ENCODE measurements around the gene PKP4.

PKP4 gene

GRCh38 chr2:158662421-158662820 is 205.7 kb downstream of the PKP4 start:
- no peak overlapping the region for H3K4me3 ChIP-seq (ENCODE audit: low read depth, low read length)
- no peak for TF ChIP-seq CTCF (IDR thresholded peaks at IDR 0.05; ENCODE audit: low read depth, low read length)

GRCh38 chr2:158663796-158664195 is 207.0 kb downstream of the PKP4 start:
- TF ChIP-seq CTCF (IDR thresholded peaks at IDR 0.05; ENCODE audit: low read depth, low read length): no peak
- H3K4me3 ChIP-seq (ENCODE audit: low read depth, low read length): no peak overlapping the region

GRCh38 chr2:158664987-158665386 is 208.2 kb downstream of the PKP4 start:
- TF ChIP-seq CTCF (IDR thresholded peaks at IDR 0.05; ENCODE audit: low read depth, low read length): no peak

GRCh38 chr2:158665536-158666302 is 209.0 kb downstream of the PKP4 start:
- no peak overlapping the region for H3K4me3 ChIP-seq (ENCODE audit: low read depth, low read length)
- no peak for TF ChIP-seq CTCF (IDR thresholded peaks at IDR 0.05; ENCODE audit: low read depth, low read length)

More at GRCh38 chr2:158664987-158665386, 208.2 kb downstream of the PKP4 start:
- no peak overlapping the region for H3K4me3 ChIP-seq (ENCODE audit: low read depth, low read length)

GRCh38 chr2:158666969-158667368 is 210.2 kb downstream of the PKP4 start:
- no peak for TF ChIP-seq CTCF (IDR thresholded peaks at IDR 0.05; ENCODE audit: low read depth, low read length)
- H3K4me3 ChIP-seq (ENCODE audit: low read depth, low read length): no peak overlapping the region

GRCh38 chr2:158667586-158667985 is 210.8 kb downstream of the PKP4 start:
- no peak for TF ChIP-seq CTCF (IDR thresholded peaks at IDR 0.05; ENCODE audit: low read depth, low read length)
- H3K4me3 ChIP-seq (ENCODE audit: low read depth, low read length): no peak overlapping the region

- no peak overlapping the region for H3K4me3 ChIP-seq (ENCODE audit: low read depth, low read length)
- TF ChIP-seq CTCF (IDR thresholded peaks at IDR 0.05; ENCODE audit: low read depth, low read length): no peak
Measured at GRCh38 chr2:158668001-158668765, 211.4 kb downstream of the PKP4 start.
